GM12878 (cell line): ENCODE data around the gene WDFY4. TPM values are rescaled to one million over a fixed set of nuclear protein-coding genes. Genes with fewer than 3 reads are reported as not detected.
A peak's percentile ranks its signal among the peaks of the same experiment; 100 is the strongest.

Source experiments
- ATF2 ChIP-seq: IDR thresholded peaks from 2 replicates; pipeline ENCODE4 v1.6.1; 2012; ENCODE audit warnings: low read length, inconsistent platforms
- BCL3 ChIP-seq: IDR thresholded peaks from 2 replicates; pipeline ENCODE4 v1.6.1; 2011; ENCODE audit warnings: borderline replicate concordance, low read depth, mild to moderate bottlenecking, moderate library complexity, low read length; ENCODE audit not compliant: insufficient read depth, poor library complexity, severe bottlenecking
- CHD1 ChIP-seq: IDR thresholded peaks from 2 replicates; pipeline ENCODE4 v1.6.1; 2012; ENCODE audit warnings: low read depth, low read length, improper control_type of control experiment
- CUX1 ChIP-seq: IDR thresholded peaks from 2 replicates; pipeline ENCODE4 v1.6.1; 2012; ENCODE audit warnings: improper control_type of control experiment, low read depth, low read length; ENCODE audit not compliant: insufficient replicate concordance
- FOS ChIP-seq: IDR thresholded peaks from 3 replicates; pipeline ENCODE4 v1.6.1; 2011; ENCODE audit warnings: borderline replicate concordance; ENCODE audit not compliant: insufficient read length; ENCODE audit errors: extremely low read depth
- FOXK2 ChIP-seq: fragments of 450-650 bp; IDR thresholded peaks from 2 replicates; pipeline ENCODE4 v1.6.1; 2017; ENCODE audit warnings: mild to moderate bottlenecking, moderate library complexity
- HDGF ChIP-seq: fragments of 450-650 bp; IDR thresholded peaks from 2 replicates; pipeline ENCODE4 v1.6.1; 2016; ENCODE audit warnings: antibody characterized with exemption
- KDM1A ChIP-seq: fragments of 200-600 bp; sonication (generic); IDR thresholded peaks from 2 replicates; pipeline ENCODE4 v1.6.1; 2016; ENCODE audit warnings: borderline replicate concordance
- MEF2B ChIP-seq: fragments of 450-650 bp; IDR thresholded peaks from 2 replicates; pipeline ENCODE4 v1.6.1; 2018; ENCODE audit warnings: mild to moderate bottlenecking, moderate library complexity; ENCODE audit not compliant: partially characterized antibody, poor library complexity, severe bottlenecking
- MYB ChIP-seq: fragments of 150-350 bp; IDR thresholded peaks from 2 replicates; pipeline ENCODE4 v1.6.1; 2014; ENCODE audit warnings: mild to moderate bottlenecking, low read depth, low read length, borderline replicate concordance
- NBN ChIP-seq: fragments of 450-650 bp; IDR thresholded peaks from 2 replicates; pipeline ENCODE4 v1.6.1; 2016
- PAX8 ChIP-seq: fragments of 450-650 bp; IDR thresholded peaks from 2 replicates; pipeline ENCODE4 v1.6.1; 2017; ENCODE audit warnings: mild to moderate bottlenecking, moderate library complexity
- PBX3 ChIP-seq: IDR thresholded peaks from 2 replicates; pipeline ENCODE4 v1.6.1; 2011; ENCODE audit warnings: mild to moderate bottlenecking, low read depth, low read length, moderate library complexity; ENCODE audit not compliant: insufficient replicate concordance
- POLR2AphosphoS2 ChIP-seq: IDR thresholded peaks from 2 replicates; pipeline ENCODE4 v1.6.1; 2011; ENCODE audit warnings: low read depth, mild to moderate bottlenecking, low read length, improper control_type of control experiment, moderate library complexity
- RB1 ChIP-seq: fragments of 450-650 bp; formaldehyde crosslinking; IDR thresholded peaks from 2 replicates; pipeline ENCODE4 v1.6.1; 2017; ENCODE audit warnings: mild to moderate bottlenecking, borderline replicate concordance
- RFX5 ChIP-seq: IDR thresholded peaks from 2 replicates; pipeline ENCODE4 v1.6.1; 2011; ENCODE audit warnings: low read depth, low read length, improper control_type of control experiment
- ZBTB33 ChIP-seq: fragments of 450-650 bp; IDR thresholded peaks from 2 replicates; pipeline ENCODE4 v1.6.1; 2017; ENCODE audit warnings: mild to moderate bottlenecking
- ZZZ3 ChIP-seq: IDR thresholded peaks from 2 replicates; pipeline ENCODE4 v1.6.1; 2011; ENCODE audit warnings: low read depth; ENCODE audit not compliant: control insufficient read depth, insufficient read length
- polyA plus RNA-seq, 11 experiments: library from polyadenylated mRNA; depleted of rRNA in 4 of 11; unstranded in 6 of 11; stranded (reverse) in 5 of 11; fragments of >200 nt; fragmentation: Nextera tagmentation in 4 of 11; fragmentation: Illumina TruSeq in 1 of 11; extraction: Ambion mirVana in 4 of 11; extraction: Trizol in 1 of 11; gene quantifications; 1 replicate in 1 of 11; 2 replicates in 10 of 11; pipeline versions ENCODE4 v1.2.1 to v1.2.3, GENCODE V29; 2011 to 2016; ENCODE audit warnings: inconsistent platforms in 2 of 11, missing spikeins in 2 of 11, low read depth in 1 of 11
- total RNA-seq, 4 experiments: library from RNA; depleted of rRNA in 3 of 4; stranded (reverse); fragments of >200 nt in 3 of 4; fragmentation: Illumina TruSeq in 1 of 4; extraction: Trizol in 1 of 4; gene quantifications; 2 replicates each; pipeline versions ENCODE4 v1.2.1 to v1.2.3, GENCODE V29; 2013 to 2021

Gene WDFY4
- total and polyA plus RNA-seq, 10 of the 15 experiments (the other 5 are each of a cell fraction or from before 2014, with no cell fraction given) = 13.5 to 132 (median 47.3) TPM

- TF ChIP-seq KDM1A = no peak
- no peak for TF ChIP-seq HDGF
- TF ChIP-seq RFX5 = no peak
- peak; percentile 39 for TF ChIP-seq BCL3
- no peak for TF ChIP-seq PBX3
- TF ChIP-seq ZBTB33 = no peak
- no peak for TF ChIP-seq FOS
- no peak for TF ChIP-seq PAX8
- TF ChIP-seq NBN = no peak
- no peak for TF ChIP-seq CHD1
- no peak for TF ChIP-seq ZZZ3
- no peak for TF ChIP-seq FOXK2
- peak; percentile 36 for TF ChIP-seq CUX1
- TF ChIP-seq MYB = no peak
- TF ChIP-seq POLR2AphosphoS2 = peak; percentile 59; the same call in 1 of the 2 replicates
- TF ChIP-seq ATF2 = no peak
- peak; percentile 93 for TF ChIP-seq MEF2B
- TF ChIP-seq RB1 = no peak
Measured at GRCh38 chr10:48670978-48671913, 13.4 kb upstream of the WDFY4 start (continued).
